Activated naive CD4-positive, alpha-beta T cell treated with anti-CD3 and anti-CD28 coated beads, Interleukin-2, amount 50 U/mL, for 24 hours (primary cell): ENCODE measurements around the gene DBNDD1.
"Not testable (repeated sequence)": the region's sequence is repeated elsewhere in the genome, so short reads cannot be mapped to it uniquely, and the experiment has no call there.

ENCODE experiments used
- H3K27ac Mint-ChIP-seq: one replicate; pipeline ENCODE4 v1.8.0; 2021; ENCODE audit warnings: mild to moderate bottlenecking, mixed read lengths
- H3K27me3 Mint-ChIP-seq: one replicate; pipeline ENCODE4 v1.8.0; 2021; ENCODE audit warnings: mixed read lengths
- H3K36me3 Mint-ChIP-seq: one replicate; pipeline ENCODE4 v1.8.0; 2021; ENCODE audit warnings: mixed read lengths
- H3K4me1 Mint-ChIP-seq: one replicate; pipeline ENCODE4 v1.8.0; 2021; ENCODE audit warnings: mixed read lengths
- H3K4me3 Mint-ChIP-seq: one replicate; pipeline ENCODE4 v1.8.0; 2021; ENCODE audit warnings: mild to moderate bottlenecking, mixed read lengths
- H3K9me3 Mint-ChIP-seq: one replicate; pipeline ENCODE4 v1.8.0; 2021; ENCODE audit warnings: mixed read lengths

Gene DBNDD1

GRCh38 chr16:89968074-89968473 is 51.2 kb downstream of the DBNDD1 start:
- not testable (repeated sequence) for H3K36me3 Mint-ChIP-seq

GRCh38 chr16:89967436-89967835 is 51.8 kb downstream of the DBNDD1 start:
- H3K27ac Mint-ChIP-seq, H3K36me3 Mint-ChIP-seq, H3K27me3 Mint-ChIP-seq, H3K4me3 Mint-ChIP-seq, H3K9me3 Mint-ChIP-seq: not testable (repeated sequence)
- H3K4me1 Mint-ChIP-seq: peaks cover 13% of the 10 kb centered on the region

More at GRCh38 chr16:89968074-89968473, 51.2 kb downstream of the DBNDD1 start:
- H3K27ac Mint-ChIP-seq, H3K27me3 Mint-ChIP-seq, H3K4me3 Mint-ChIP-seq, H3K9me3 Mint-ChIP-seq: not testable (repeated sequence)
- H3K4me1 Mint-ChIP-seq: peaks cover 13% of the 10 kb centered on the region

GRCh38 chr16:89966756-89967155 is 52.5 kb downstream of the DBNDD1 start:
- peaks cover 7% of the 10 kb centered on the region for H3K36me3 Mint-ChIP-seq
- H3K9me3 Mint-ChIP-seq: no peaks in the 10 kb centered on the region
- peaks cover 10% of the 10 kb centered on the region for H3K4me1 Mint-ChIP-seq
- no peak overlapping the region for H3K27ac Mint-ChIP-seq
- H3K4me3 Mint-ChIP-seq: no peak overlapping the region
- H3K27me3 Mint-ChIP-seq: no peaks in the 10 kb centered on the region

- no peak overlapping the region for H3K27ac Mint-ChIP-seq
- H3K9me3 Mint-ChIP-seq: no peaks in the 10 kb centered on the region
- H3K36me3 Mint-ChIP-seq: peaks cover 4% of the 10 kb centered on the region
- no peak overlapping the region for H3K4me3 Mint-ChIP-seq
- H3K4me1 Mint-ChIP-seq: peaks cover 3% of the 10 kb centered on the region
- H3K27me3 Mint-ChIP-seq: no peaks in the 10 kb centered on the region
These were observed 53.6 kb downstream of the DBNDD1 start for GRCh38 chr16:89965447-89966225.

- no peak overlapping the region for H3K4me3 Mint-ChIP-seq
- H3K27ac Mint-ChIP-seq: no peak overlapping the region
- H3K36me3 Mint-ChIP-seq: peaks cover 1% of the 10 kb centered on the region
- no peaks in the 10 kb centered on the region for H3K4me1 Mint-ChIP-seq
- H3K27me3 Mint-ChIP-seq: no peaks in the 10 kb centered on the region
- no peaks in the 10 kb centered on the region for H3K9me3 Mint-ChIP-seq
These were observed 55.1 kb downstream of the DBNDD1 start for GRCh38 chr16:89964201-89964600.

- Mint-ChIP-seq H3K36me3 (peaks cover 1% of the 10 kb centered on the region), H3K27ac (no peak overlapping the region), H3K4me3 (no peak overlapping the region), H3K9me3 (no peaks in the 10 kb centered on the region), H3K4me1 (no peaks in the 10 kb centered on the region), H3K27me3 (no peaks in the 10 kb centered on the region)
These were observed 56.3 kb downstream of the DBNDD1 start for GRCh38 chr16:89962754-89963498.

GRCh38 chr16:89961920-89962319 is 57.3 kb downstream of the DBNDD1 start:
- H3K4me3 Mint-ChIP-seq: no peak overlapping the region
- H3K36me3 Mint-ChIP-seq: peaks cover 1% of the 10 kb centered on the region
- no peaks in the 10 kb centered on the region for H3K9me3 Mint-ChIP-seq
- no peaks in the 10 kb centered on the region for H3K4me1 Mint-ChIP-seq
- no peaks in the 10 kb centered on the region for H3K27me3 Mint-ChIP-seq
- H3K27ac Mint-ChIP-seq: no peak overlapping the region

GRCh38 chr16:89960966-89961365 is 58.3 kb downstream of the DBNDD1 start:
- Mint-ChIP-seq H3K27ac (no peak overlapping the region), H3K36me3 (peaks cover 1% of the 10 kb centered on the region), H3K4me1 (no peaks in the 10 kb centered on the region), H3K27me3 (no peaks in the 10 kb centered on the region), H3K9me3 (no peaks in the 10 kb centered on the region), H3K4me3 (no peak overlapping the region)

GRCh38 chr16:89958596-89958995 is 60.7 kb downstream of the DBNDD1 start:
- Mint-ChIP-seq H3K4me3 (no peak overlapping the region), H3K4me1 (no peaks in the 10 kb centered on the region), H3K9me3 (no peaks in the 10 kb centered on the region), H3K27ac (no peak overlapping the region), H3K27me3 (no peaks in the 10 kb centered on the region), H3K36me3 (peaks cover 3% of the 10 kb centered on the region)

- no peak overlapping the region for H3K4me3 Mint-ChIP-seq
- H3K36me3 Mint-ChIP-seq: peaks cover 3% of the 10 kb centered on the region
- H3K9me3 Mint-ChIP-seq: no peaks in the 10 kb centered on the region
- H3K4me1 Mint-ChIP-seq: no peaks in the 10 kb centered on the region
- no peaks in the 10 kb centered on the region for H3K27me3 Mint-ChIP-seq
- no peak overlapping the region for H3K27ac Mint-ChIP-seq
These were observed 61.2 kb downstream of the DBNDD1 start for GRCh38 chr16:89958068-89958467.

- Mint-ChIP-seq H3K36me3 (peaks cover 3% of the 10 kb centered on the region), H3K4me1 (no peaks in the 10 kb centered on the region), H3K4me3 (no peak overlapping the region), H3K9me3 (no peaks in the 10 kb centered on the region), H3K27me3 (no peaks in the 10 kb centered on the region), H3K27ac (no peak overlapping the region)
These were observed 62.0 kb downstream of the DBNDD1 start for GRCh38 chr16:89957216-89957785.

GRCh38 chr16:89956505-89957215 is 62.6 kb downstream of the DBNDD1 start:
- no peaks in the 10 kb centered on the region for H3K4me1 Mint-ChIP-seq
- H3K4me3 Mint-ChIP-seq: no peak overlapping the region
- H3K9me3 Mint-ChIP-seq: no peaks in the 10 kb centered on the region
- H3K36me3 Mint-ChIP-seq: peaks cover 3% of the 10 kb centered on the region
- H3K27me3 Mint-ChIP-seq: no peaks in the 10 kb centered on the region
- H3K27ac Mint-ChIP-seq: no peak overlapping the region

- Mint-ChIP-seq H3K4me3 (no peak overlapping the region), H3K4me1 (no peaks in the 10 kb centered on the region), H3K27me3 (no peaks in the 10 kb centered on the region), H3K27ac (no peak overlapping the region), H3K36me3 (peaks cover 3% of the 10 kb centered on the region), H3K9me3 (no peaks in the 10 kb centered on the region)
These were observed 64.1 kb downstream of the DBNDD1 start for GRCh38 chr16:89955001-89955685.
